ENCODE results near the gene IDI2.
"Not testable (repeated sequence)": the region's sequence is repeated elsewhere in the genome, so short reads cannot be mapped to it uniquely, and the experiment has no call there.

The IDI2 gene

GRCh38 chr10:1025683-1026082 is at the start of gene IDI2:
Gene IDI2 (minus strand): TSS chr10:1025859. CDS start chr10:1024723, 1,136 bp downstream.
- FAIRE-seq = no peak
- DNase-seq (ENCODE audit: insufficient read length, low spot score) = no peak

- no peak for DNase-seq (ENCODE audit: insufficient read length, low spot score)
- FAIRE-seq = no peak
Measured at GRCh38 chr10:1074748-1075308, 49.2 kb upstream of the IDI2 start.

DNA sequence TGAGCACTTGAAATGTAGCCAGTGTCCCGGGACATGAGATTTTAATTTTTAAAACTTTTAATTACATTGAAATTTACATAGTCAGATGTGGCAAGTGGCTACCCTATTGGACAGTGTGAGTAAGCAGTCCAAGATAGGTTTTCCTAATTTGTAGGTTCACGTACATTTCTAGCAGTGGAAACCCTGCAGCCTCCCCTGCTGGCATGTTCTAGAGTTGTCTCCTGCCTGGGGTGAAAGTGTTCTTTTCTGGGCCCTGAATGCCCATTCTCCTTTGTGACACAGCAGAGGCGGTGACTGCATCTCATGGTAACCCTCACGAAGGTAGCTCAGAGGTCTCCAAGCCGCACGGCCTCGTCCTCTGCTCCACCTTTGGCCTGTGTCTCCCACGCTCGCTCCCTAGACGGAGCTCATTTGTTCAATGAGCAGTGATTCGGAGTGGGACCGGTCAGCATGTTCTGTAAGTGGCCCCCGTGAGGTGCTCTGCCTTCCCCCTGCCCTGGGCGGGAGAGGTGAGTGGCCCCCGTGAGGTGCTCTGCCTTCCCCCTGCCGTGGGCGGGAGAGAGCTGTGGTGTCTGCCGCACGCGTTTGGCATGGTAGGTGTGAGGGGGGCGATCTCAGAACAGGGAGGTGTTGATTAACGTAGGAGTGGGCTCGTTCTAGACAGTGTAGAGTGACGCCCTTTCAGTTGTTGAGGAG is 48.5 kb upstream of the IDI2 start:
- DNase-seq (ENCODE audit: insufficient read length, low spot score) = no peak
- no peak for FAIRE-seq

DNA sequence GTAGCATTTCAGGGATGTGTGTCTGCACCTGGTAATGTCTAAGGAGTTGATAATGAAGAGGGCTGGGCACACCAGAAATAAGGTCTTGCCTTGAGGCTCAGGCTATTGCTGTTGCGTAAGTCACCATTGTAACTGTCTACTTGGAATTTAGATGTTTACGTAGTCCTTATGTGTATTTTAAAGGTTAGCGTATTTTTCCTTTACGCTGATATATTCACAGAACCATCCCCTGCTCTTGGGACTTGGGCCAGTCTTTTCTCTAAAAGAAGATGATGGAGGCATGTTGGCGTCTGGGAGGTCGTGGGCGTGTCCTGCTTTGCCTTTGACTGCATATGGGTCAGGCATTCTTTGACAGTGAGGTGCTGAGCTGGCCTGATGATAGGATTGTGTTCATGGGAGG is 45.3 kb upstream of the IDI2 start:
- FAIRE-seq (no peak), DNase-seq (ENCODE audit: insufficient read length, low spot score) (no peak)

DNA sequence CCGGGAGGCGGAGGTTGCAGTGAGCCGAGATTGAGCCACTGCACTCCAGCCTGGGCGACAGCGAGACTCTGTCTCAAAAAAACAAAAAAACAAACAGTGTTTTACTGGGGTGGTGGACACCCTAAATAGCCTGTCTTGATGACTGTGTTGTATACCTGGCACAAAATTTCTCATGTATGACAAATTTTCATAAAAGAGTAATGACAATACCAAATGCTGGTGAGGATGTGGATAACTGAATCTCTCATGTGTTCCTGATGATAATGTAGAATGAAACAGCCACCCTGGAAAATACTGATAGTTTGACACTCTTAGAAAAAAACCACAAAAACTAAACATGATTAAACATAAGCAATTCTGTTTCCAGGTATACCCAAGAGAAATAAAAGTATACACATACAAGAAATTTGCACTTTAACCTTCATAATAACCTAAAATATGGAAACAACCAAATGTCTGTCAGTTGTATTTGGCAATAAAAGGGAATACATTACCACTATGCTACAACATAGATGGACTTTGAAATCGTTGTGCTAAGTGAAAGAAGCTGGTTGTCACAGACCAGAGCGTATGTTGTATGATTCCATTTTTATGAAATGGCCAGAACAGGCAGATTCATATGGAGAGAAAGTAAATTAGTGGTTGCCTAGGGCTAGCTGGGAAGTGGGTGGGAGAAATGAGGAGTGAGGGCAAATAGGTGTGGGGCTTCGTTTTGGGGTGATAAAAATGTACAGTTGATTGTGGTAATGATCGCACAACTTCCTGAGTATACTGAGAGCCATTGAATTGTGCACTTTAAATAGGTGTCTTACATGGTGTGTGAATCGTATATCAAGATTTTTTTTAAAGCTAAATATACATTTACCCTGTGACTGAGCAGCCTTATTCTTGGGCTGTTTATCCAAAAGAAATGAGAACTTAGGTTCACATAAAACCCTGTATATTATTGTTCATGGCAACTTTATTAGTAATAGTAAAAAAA is 43.0 kb upstream of the IDI2 start:
- peak; percentile 56 for FAIRE-seq
- DNase-seq (ENCODE audit: insufficient read length, low spot score) = no peak

DNA sequence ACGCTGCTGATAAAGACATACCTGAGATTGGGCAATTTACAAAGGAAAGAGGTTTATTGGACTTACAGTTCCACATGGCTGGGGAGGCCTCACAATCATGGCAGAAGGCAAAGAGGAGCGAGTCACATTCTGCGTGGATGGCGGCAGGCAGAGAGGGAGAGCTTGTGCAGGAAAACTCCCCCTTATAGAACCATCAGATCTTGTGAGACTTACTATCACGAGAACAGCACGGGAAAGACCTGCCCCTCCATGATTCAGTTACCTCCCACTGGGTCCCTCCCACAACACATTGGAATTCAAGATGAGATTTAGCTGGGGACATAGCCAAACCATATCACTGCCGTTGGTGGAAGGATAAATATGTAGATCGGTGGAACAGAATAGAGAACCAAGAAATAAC is 41.1 kb upstream of the IDI2 start:
- FAIRE-seq = not testable (repeated sequence)

GRCh38 chr10:1064964-1065247 is 39.2 kb upstream of the IDI2 start:
- DNase-seq (ENCODE audit: insufficient read length, low spot score) (no peak), FAIRE-seq (no peak)

More for the DNA sequence above, 41.1 kb upstream of the IDI2 start:
- DNase-seq (ENCODE audit: insufficient read length, low spot score) = not testable (repeated sequence)

- DNase-seq (ENCODE audit: insufficient read length, low spot score) (no peak), FAIRE-seq (no peak)
Measured at GRCh38 chr10:1063232-1063865, 37.7 kb upstream of the IDI2 start.

- FAIRE-seq (no peak), DNase-seq (ENCODE audit: insufficient read length, low spot score) (no peak)
Measured at GRCh38 chr10:1061930-1062774, 36.5 kb upstream of the IDI2 start.

DNA sequence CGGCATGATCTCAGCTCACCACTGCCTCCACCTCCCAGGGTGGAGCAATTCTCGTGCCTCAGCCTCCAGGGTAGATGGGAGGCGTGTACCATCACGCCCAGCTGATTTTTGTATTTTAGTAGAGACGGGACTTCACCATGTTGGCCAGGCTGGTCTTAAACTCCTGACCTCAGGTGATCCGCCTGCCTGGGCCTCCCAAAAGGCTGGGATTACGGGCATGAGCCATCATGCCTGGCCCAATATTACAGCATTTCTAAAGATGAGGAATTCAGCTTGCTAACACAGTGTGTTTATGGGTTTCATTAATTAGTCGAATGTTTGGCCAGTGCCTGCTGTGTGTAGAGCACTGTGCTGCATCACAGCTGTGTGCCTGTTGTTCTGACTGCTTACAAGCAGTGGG is 34.2 kb upstream of the IDI2 start:
- DNase-seq (ENCODE audit: insufficient read length, low spot score) (no peak), FAIRE-seq (no peak)

- no peak for FAIRE-seq
Measured at GRCh38 chr10:1058017-1058416, 32.4 kb upstream of the IDI2 start.

DNA sequence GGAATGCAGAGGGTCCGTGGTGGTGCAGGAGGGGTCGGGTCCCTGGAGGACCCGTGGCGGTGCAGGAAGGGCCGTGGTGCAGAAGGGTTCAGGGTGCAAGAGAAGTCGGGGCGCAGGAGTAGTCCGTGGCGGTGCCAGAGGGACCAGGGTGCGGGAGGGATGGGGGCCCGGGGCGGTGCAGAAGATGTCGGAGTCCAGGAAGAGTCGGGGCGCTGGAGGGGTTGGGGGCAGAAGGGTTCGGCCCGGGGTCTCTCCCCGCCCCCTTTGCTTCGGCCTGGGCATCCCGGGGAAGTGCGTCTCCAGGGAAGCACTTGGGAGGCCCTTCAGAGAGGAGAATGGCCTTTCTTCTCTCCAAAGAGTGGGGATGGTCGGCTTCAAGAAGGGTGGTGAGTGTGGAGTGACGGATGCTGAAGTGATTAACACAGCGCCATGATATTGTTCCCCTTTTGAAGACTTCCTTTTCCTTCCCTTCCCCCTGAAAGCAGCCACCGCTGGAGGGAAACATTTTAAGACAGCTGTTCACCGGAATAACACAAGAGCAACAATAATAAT is 31.5 kb upstream of the IDI2 start:
- peak; percentile 4 for FAIRE-seq
- DNase-seq (ENCODE audit: insufficient read length, low spot score) = no peak

More at GRCh38 chr10:1058017-1058416, 32.4 kb upstream of the IDI2 start:
- no peak for DNase-seq (ENCODE audit: insufficient read length, low spot score)

DNA sequence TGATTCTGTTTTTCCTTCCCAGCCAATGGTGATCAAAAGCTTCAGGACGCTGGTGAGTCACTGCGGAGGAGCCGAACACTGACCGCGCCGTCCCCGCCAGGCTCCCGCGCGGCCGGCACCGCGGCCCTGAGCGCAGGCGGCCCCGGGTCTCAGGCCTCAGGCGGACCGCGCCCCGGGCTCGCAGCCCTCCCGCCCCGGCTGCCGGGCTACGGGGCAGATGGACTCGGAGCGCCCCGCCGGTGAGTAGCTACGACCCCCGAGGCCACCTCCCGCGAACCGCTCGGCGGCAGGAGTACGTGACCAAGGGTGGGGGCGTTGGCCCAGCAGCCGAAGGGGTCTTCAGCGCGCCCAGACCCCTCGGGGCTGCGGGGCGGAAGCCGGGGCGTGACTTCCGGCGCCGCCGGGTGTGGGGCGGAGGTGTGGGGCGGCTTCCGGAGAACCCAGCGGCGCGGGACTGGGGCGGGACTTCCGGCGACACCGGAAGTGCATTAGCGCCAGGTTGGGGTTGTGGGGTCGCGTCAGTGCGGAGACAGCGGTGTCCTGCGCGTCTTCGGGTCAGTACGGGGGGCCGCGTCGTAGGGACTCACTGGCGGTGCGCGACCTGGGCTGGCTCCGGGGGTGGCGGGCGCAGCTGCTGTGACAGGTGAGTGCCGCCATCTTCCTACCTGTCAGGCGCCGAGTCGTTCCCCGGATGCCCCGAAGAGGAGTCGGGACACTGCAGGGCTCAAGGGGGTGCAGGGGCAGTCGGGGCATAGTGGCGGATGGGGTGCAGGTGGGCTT is 30.9 kb upstream of the IDI2 start, which contains the start of gene WDR37:
Gene WDR37, plus strand, starts transcription at position 60 of the 780 bp plus-strand sequence. CDS start 15,771 bp downstream, outside the sequence.
- FAIRE-seq (no peak), DNase-seq (ENCODE audit: insufficient read length, low spot score) (peak; percentile 90)

GRCh38 chr10:1054684-1055083 is 29.0 kb upstream of the IDI2 start:
- no peak for DNase-seq (ENCODE audit: insufficient read length, low spot score)
- no peak for FAIRE-seq

- no peak for FAIRE-seq
- DNase-seq (ENCODE audit: insufficient read length, low spot score) = no peak
Measured at GRCh38 chr10:1050554-1050953, 24.9 kb upstream of the IDI2 start.

GRCh38 chr10:1050145-1050544 is 24.5 kb upstream of the IDI2 start:
- FAIRE-seq = no peak
- DNase-seq (ENCODE audit: insufficient read length, low spot score) = no peak

- FAIRE-seq = no peak
Measured at GRCh38 chr10:1049425-1049958, 23.8 kb upstream of the IDI2 start.

GRCh38 chr10:1048732-1049424 is 23.2 kb upstream of the IDI2 start, which contains the start of gene IDI1:
Gene IDI1 (minus strand): TSS chr10:1049119. CDS start chr10:1049003, 116 bp downstream.
- FAIRE-seq (peak; percentile 89), DNase-seq (ENCODE audit: insufficient read length, low spot score) (peak; percentile 78)

More at GRCh38 chr10:1049425-1049958, 23.8 kb upstream of the IDI2 start:
- no peak for DNase-seq (ENCODE audit: insufficient read length, low spot score)

Measured in GM19239 (cell line).